Hepatocyte (in vitro differentiated cells): ENCODE results near the gene C5orf58. TPM values are rescaled to one million over a fixed set of nuclear protein-coding genes. Genes with fewer than 3 reads are reported as not detected.

ENCODE experiments used
- DNase-seq: peaks from one replicate; pipeline ENCODE4 v3.0.0-alpha.2; 2016; ENCODE audit warnings: low spot score
- H2AFZ ChIP-seq: fragments of 200-600 bp; sonication (generic); 2 replicates; pipeline ENCODE4 v1.6.0; 2016; ENCODE audit warnings: antibody characterized with exemption, mild to moderate bottlenecking
- H3K27ac ChIP-seq: fragments of 200-600 bp; sonication (generic); 2 replicates; pipeline ENCODE4 v1.5.1; 2016; ENCODE audit warnings: mild to moderate bottlenecking
- H3K27me3 ChIP-seq: fragments of 200-600 bp; sonication (generic); 2 replicates; pipeline ENCODE4 v1.6.1; 2016
- H3K36me3 ChIP-seq: fragments of 200-600 bp; sonication (generic); replicated peaks from 2 replicates; pipeline ENCODE4 v1.5.1; 2016; ENCODE audit warnings: low read depth; ENCODE audit not compliant: insufficient read depth
- H3K4me1 ChIP-seq: fragments of 200-600 bp; sonication (generic); 2 replicates; pipeline ENCODE4 v1.5.1; 2016; ENCODE audit warnings: mild to moderate bottlenecking, moderate library complexity; ENCODE audit not compliant: insufficient read depth
- H3K4me2 ChIP-seq: fragments of 200-600 bp; sonication (generic); 2 replicates; pipeline ENCODE4 v1.6.0; 2016
- H3K4me3 ChIP-seq: fragments of 200-600 bp; sonication (generic); 2 replicates; pipeline ENCODE4 v1.5.1; 2016; ENCODE audit warnings: mild to moderate bottlenecking
- H3K79me2 ChIP-seq: fragments of 200-600 bp; sonication (generic); 2 replicates; pipeline ENCODE4 v1.6.0; 2017; ENCODE audit warnings: mild to moderate bottlenecking
- H3K9me2 ChIP-seq: fragments of 200-600 bp; sonication (generic); replicated peaks from 2 replicates; pipeline ENCODE4 v1.6.0; 2017; ENCODE audit warnings: mild to moderate bottlenecking; ENCODE audit not compliant: insufficient read depth
- H3K9me3 ChIP-seq: fragments of 200-600 bp; sonication (generic); 2 replicates; pipeline ENCODE4 v1.5.1; 2016; ENCODE audit warnings: low read depth, mild to moderate bottlenecking
- H4K20me1 ChIP-seq: fragments of 200-600 bp; sonication (generic); 2 replicates; pipeline ENCODE4 v1.6.0; 2016; ENCODE audit warnings: mild to moderate bottlenecking; ENCODE audit not compliant: insufficient read depth, poor library complexity, severe bottlenecking
- EZH2 ChIP-seq: fragments of 200-600 bp; sonication (generic); IDR thresholded peaks from 2 replicates; pipeline ENCODE4 v1.6.1; 2016; ENCODE audit warnings: antibody characterized with exemption, mild to moderate bottlenecking, borderline replicate concordance
- EZH2phosphoT487 ChIP-seq: fragments of 200-600 bp; sonication (generic); IDR thresholded peaks from one replicate; pipeline ENCODE4 v1.6.1; 2018; ENCODE audit warnings: antibody characterized with exemption, mild to moderate bottlenecking, low read depth, moderate library complexity; ENCODE audit not compliant: unreplicated experiment, severe bottlenecking
- WGBS: methylation state at CpG from one replicate; pipeline ENCODE4 v1.1.6; 2016; ENCODE audit warnings: low lambda C conversion rate; ENCODE audit errors: missing lambda C conversion rate; 5-methylcytosine and 5-hydroxymethylcytosine counted together
- polyA plus RNA-seq: library from polyadenylated mRNA; unstranded; fragments of >200 nt; fragmentation: Nextera tagmentation; extraction: Ambion mirVana; gene quantifications from 2 replicates; pipeline ENCODE4 v1.2.1, GENCODE V29; 2016
- total RNA-seq: library from RNA; depleted of rRNA; stranded (reverse); fragments of >200 nt; gene quantifications from 2 replicates; pipeline ENCODE4 v1.2.3, GENCODE V29; 2014
- TF ChIP-seq, protein P1 (sequence below): fragments of 200-600 bp; sonication (generic); IDR thresholded peaks from 2 replicates; pipeline ENCODE4 v1.5.1; 2016; ENCODE audit warnings: antibody characterized with exemption, mild to moderate bottlenecking; ENCODE audit not compliant: poor library complexity

The C5orf58 gene
- total and polyA plus RNA-seq, 2 experiments from 2014 or later = 0.58 TPM; not detected in 1

DNA sequence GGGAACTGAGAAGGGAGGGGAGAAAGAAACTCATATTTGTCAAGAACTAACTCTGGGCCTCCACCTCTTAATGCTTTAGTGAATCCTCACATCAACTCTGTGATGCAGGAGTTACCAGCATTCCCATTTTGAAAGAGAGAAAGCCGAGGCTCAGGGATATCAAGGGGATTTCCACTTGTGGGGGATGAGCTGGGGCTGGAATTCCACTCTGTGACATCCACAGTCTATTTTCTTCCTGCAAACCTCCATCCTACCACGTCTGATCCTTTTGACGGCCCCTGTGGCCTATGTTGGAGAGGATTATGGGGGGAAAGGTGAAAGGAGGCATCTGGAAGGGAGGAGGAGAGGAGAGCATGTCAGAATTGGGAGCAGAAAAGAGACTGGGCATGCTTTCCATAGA is 55.8 kb downstream of the C5orf58 start:
- Histone ChIP-seq H3K4me3 (no peak overlapping the region), H3K79me2 (no peaks in the 10 kb centered on the region), H3K9me2 (no peaks in the 10 kb centered on the region), H4K20me1 (no peaks in the 10 kb centered on the region), H3K27me3 (peaks cover 4% of the 10 kb centered on the region), H2AFZ (no peak overlapping the region), H3K27ac (no peak overlapping the region), H3K9me3 (no peaks in the 10 kb centered on the region), H3K4me2 (no peak overlapping the region), H3K4me1 (no peaks in the 10 kb centered on the region), H3K36me3 (no peaks in the 10 kb centered on the region)
- 77% methylated on average over 3 of the region's 3 CpGs for WGBS
- no peak for TF ChIP-seq EZH2
- TF ChIP-seq, protein P1, sequence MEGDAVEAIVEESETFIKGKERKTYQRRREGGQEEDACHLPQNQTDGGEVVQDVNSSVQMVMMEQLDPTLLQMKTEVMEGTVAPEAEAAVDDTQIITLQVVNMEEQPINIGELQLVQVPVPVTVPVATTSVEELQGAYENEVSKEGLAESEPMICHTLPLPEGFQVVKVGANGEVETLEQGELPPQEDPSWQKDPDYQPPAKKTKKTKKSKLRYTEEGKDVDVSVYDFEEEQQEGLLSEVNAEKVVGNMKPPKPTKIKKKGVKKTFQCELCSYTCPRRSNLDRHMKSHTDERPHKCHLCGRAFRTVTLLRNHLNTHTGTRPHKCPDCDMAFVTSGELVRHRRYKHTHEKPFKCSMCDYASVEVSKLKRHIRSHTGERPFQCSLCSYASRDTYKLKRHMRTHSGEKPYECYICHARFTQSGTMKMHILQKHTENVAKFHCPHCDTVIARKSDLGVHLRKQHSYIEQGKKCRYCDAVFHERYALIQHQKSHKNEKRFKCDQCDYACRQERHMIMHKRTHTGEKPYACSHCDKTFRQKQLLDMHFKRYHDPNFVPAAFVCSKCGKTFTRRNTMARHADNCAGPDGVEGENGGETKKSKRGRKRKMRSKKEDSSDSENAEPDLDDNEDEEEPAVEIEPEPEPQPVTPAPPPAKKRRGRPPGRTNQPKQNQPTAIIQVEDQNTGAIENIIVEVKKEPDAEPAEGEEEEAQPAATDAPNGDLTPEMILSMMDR = no peak
- no peak for TF ChIP-seq EZH2phosphoT487
- DNase-seq = no peak

DNA sequence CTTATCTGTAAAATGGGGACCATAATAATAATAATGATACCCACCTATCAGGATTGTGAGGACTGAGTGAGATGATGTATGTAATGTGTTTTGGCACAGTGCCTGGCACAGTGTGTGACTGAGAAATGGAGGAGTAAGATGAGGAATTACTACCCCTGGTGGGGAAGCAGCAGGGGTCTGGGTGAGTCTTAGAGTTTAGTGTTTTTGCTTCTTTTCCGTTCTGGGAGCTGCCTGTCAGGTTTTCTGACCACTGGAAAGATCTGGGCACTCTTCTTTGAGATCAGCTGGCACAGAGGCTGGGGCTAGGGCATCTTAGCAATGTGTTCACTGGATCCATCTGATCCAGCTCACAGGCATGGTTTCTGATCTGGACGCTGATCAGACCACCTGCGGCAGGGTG is 56.3 kb downstream of the C5orf58 start:
- Histone ChIP-seq H3K27ac (no peak overlapping the region), H3K4me1 (no peaks in the 10 kb centered on the region), H3K36me3 (no peaks in the 10 kb centered on the region), H3K9me2 (no peaks in the 10 kb centered on the region), H3K9me3 (no peaks in the 10 kb centered on the region), H2AFZ (no peak overlapping the region), H3K79me2 (no peaks in the 10 kb centered on the region), H3K4me3 (no peak overlapping the region), H3K27me3 (peaks cover 4% of the 10 kb centered on the region), H4K20me1 (no peaks in the 10 kb centered on the region), H3K4me2 (no peak overlapping the region)
- 85% methylated on average over 3 of the region's 3 CpGs for WGBS
- no peak for DNase-seq
- TF ChIP-seq EZH2 (no peak), EZH2phosphoT487 (no peak)
- TF ChIP-seq, protein P1 = no peak

DNA sequence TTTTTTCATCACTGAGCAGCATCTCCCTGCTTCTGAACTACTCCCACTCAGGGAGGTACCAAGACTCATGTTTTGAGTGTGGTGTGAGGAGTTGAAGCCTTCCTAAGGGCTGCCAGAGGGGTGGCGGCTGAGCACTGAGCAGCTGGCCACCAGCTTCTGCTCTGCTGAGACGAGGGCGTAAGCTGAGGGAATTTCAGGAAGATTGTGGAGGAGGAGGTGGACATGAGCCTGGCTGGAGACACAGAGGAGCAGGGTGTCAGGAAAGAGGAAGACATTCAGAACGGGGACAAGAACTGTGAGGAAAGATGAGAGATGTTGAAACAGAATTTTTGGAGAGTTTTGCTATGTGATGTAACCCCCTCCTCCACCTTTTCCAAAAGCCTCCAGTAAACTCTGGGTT is 57.0 kb downstream of the C5orf58 start:
- DNase-seq = no peak
- no peaks in the 10 kb centered on the region for H3K9me3 ChIP-seq
- WGBS = 65% methylated on average over 4 of the region's 4 CpGs
- no peaks in the 10 kb centered on the region for H3K36me3 ChIP-seq
- H3K27me3 ChIP-seq = peaks cover 4% of the 10 kb centered on the region
- no peak overlapping the region for H3K4me3 ChIP-seq
- no peaks in the 10 kb centered on the region for H3K4me1 ChIP-seq
- H3K9me2 ChIP-seq = no peaks in the 10 kb centered on the region
- TF ChIP-seq, protein P1 = no peak
- TF ChIP-seq EZH2phosphoT487 (no peak), EZH2 (no peak)
- no peak overlapping the region for H2AFZ ChIP-seq
- H3K4me2 ChIP-seq = no peak overlapping the region
- no peak overlapping the region for H3K27ac ChIP-seq
- H4K20me1 ChIP-seq = no peaks in the 10 kb centered on the region
- no peaks in the 10 kb centered on the region for H3K79me2 ChIP-seq

DNA sequence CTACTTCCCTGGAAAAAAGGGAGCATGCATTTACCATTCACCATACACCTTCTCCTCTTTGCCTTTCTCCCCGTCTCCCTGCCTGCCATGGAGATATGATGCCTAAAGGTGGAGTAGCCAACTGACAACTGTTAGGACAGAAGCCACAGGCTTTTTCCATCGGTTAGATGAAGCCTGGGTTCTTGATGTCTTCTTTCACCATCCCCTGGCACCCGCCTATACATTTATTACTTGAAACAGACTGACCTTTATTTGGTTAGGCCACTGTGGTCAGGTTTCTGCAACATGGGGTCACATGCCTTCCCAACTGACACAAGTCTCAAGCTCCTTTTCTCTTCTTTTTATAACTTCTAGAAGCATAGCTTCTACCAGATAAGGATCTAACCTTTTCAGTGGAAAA is 57.7 kb downstream of the C5orf58 start:
- no peak for DNase-seq
- Histone ChIP-seq H3K27ac (no peak overlapping the region), H3K4me3 (no peak overlapping the region), H3K9me2 (no peaks in the 10 kb centered on the region), H3K36me3 (no peaks in the 10 kb centered on the region), H3K4me1 (no peaks in the 10 kb centered on the region), H3K4me2 (no peak overlapping the region), H3K79me2 (no peaks in the 10 kb centered on the region), H3K27me3 (peaks cover 4% of the 10 kb centered on the region), H4K20me1 (no peaks in the 10 kb centered on the region), H2AFZ (no peak overlapping the region), H3K9me3 (no peaks in the 10 kb centered on the region)
- 91% methylated on average over 3 of the region's 3 CpGs for WGBS
- no peak for TF ChIP-seq EZH2phosphoT487
- no peak for TF ChIP-seq EZH2
- TF ChIP-seq, protein P1 = no peak
